Stomach (tissue), 9 donors: Measurements from ENCODE around the gene NCF4. TPM values are rescaled to one million over a fixed set of nuclear protein-coding genes. Genes with fewer than 3 reads are reported as not detected.
A peak's percentile ranks its signal among the peaks of the same experiment; 100 is the strongest.

ENCODE experiments used
- DNase-seq, 2 donors: peaks; one replicate each; pipeline versions ENCODE4 v3.0.0 to v3.0.0-alpha.2; 2013 to 2019
- H3K27ac ChIP-seq, 5 donors: fragments of 200-600 bp in 4 of 5; sonication (generic) in 4 of 5; one replicate each; pipeline ENCODE4 v1.5.1; 2013 to 2019; ENCODE audit warnings: mild to moderate bottlenecking in 1 of 5, moderate library complexity in 1 of 5
- H3K27me3 ChIP-seq, 3 donors: fragments of 200-600 bp; sonication (generic); one replicate each; pipeline ENCODE4 v1.5.1; 2017 to 2019; ENCODE audit warnings: mixed run types in 1 of 3
- H3K36me3 ChIP-seq, 4 donors: fragments of 200-600 bp; sonication (generic); 1 replicate in 3 of 4; 2 replicates in 1 of 4; pipeline ENCODE4 v1.5.1; 2016 to 2019
- H3K4me1 ChIP-seq, 4 donors: fragments of 200-600 bp; sonication (generic); one replicate each; pipeline ENCODE4 v1.5.1; 2016 to 2019
- H3K4me3 ChIP-seq, 4 donors: fragments of 200-600 bp; sonication (generic) in 3 of 4; one replicate each; pipeline ENCODE4 v1.5.1; 2016 to 2019; ENCODE audit warnings: mild to moderate bottlenecking in 1 of 4
- H3K9me3 ChIP-seq, 4 donors: fragments of 200-600 bp; sonication (generic); one replicate each; pipeline ENCODE4 v1.5.1; 2016 to 2019
- CTCF ChIP-seq, 7 experiments: fragments of 450-650 bp in 4 of 7; fragments of 200-600 bp in 3 of 7; sonication (generic) in 3 of 7; IDR thresholded peaks; one replicate each; pipeline ENCODE4 v1.5.1; 2016 to 2019; ENCODE audit warnings: antibody characterized with exemption in 7 of 7, control low read depth in 2 of 7, mild to moderate bottlenecking in 1 of 7
- EP300 ChIP-seq: sonication (generic); formaldehyde crosslinking; IDR thresholded peaks from one replicate; pipeline ENCODE4 v1.6.1; 2017; ENCODE audit warnings: antibody characterized with exemption
- POLR2A ChIP-seq, 4 donors: fragments of 450-650 bp; IDR thresholded peaks; one replicate each; pipeline ENCODE4 v1.6.1; 2016; ENCODE audit warnings: antibody characterized with exemption in 4 of 4, control low read depth in 2 of 4, mild to moderate bottlenecking in 1 of 4, moderate library complexity in 1 of 4
- POLR2AphosphoS5 ChIP-seq, 3 donors: sonication (generic); formaldehyde crosslinking; IDR thresholded peaks; one replicate each; pipeline ENCODE4 v1.6.1; 2016; ENCODE audit warnings: antibody characterized with exemption in 3 of 3
- WGBS, 5 donors: extraction: QIAGEN DNeasy Blood & Tissue Kit in 3 of 5; methylation state at CpG; one replicate each; pipeline versions ENCODE4 v1.1.5 to v1.1.7; 2013 to 2018; 5-methylcytosine and 5-hydroxymethylcytosine counted together
- intact Hi-C: fragments of 100-400 bp; cut with DNase I; formaldehyde crosslinking; loops from one replicate; pipeline ENCODE4 v1.15.1; 2023; ENCODE audit warnings: low total_unique reads
- polyA plus RNA-seq, 3 donors: library from polyadenylated mRNA; stranded (reverse); fragments of 200-250 nt; gene quantifications; one replicate each; pipeline ENCODE4 v1.2.3, GENCODE V29; 2013
- total RNA-seq, 5 donors: library from RNA; depleted of rRNA; stranded (reverse); fragments of >200 nt; gene quantifications; one replicate each; pipeline versions ENCODE4 v1.1.0 to v1.2.3, GENCODE V29; 2014 to 2016
- donor health status: healthy with polysubstance abuse.
- donor health status: Bipolar disorder and iron deficiency.
- donor health status: healthy.

The NCF4 gene
- total and polyA plus RNA-seq, 8 donors, result 5.0 to 32.1 (median 7.3) TPM; not detected in 1

- 69 to 80% (median 73%) methylated on average over 4 of the region's 4 CpGs for WGBS, 5 donors
- intact Hi-C loops, result no loop called here
- Histone ChIP-seq H3K27me3 (peaks cover 0 to 34% (median 0%) of the 10 kb centered on the region in 3 donors), H3K4me1 (no peaks in the 10 kb centered on the region), H3K4me3 (no peak overlapping the region), H3K27ac (no peak overlapping the region), H3K36me3 (no peaks in the 10 kb centered on the region), H3K9me3 (peaks cover 0 to 22% (median 19%) of the 10 kb centered on the region in 4 donors)
- TF ChIP-seq POLR2AphosphoS5 (IDR thresholded peaks at IDR 0.05), result no peak
- TF ChIP-seq EP300, result no peak
- TF ChIP-seq CTCF (IDR thresholded peaks at IDR 0.05), result no peak
- no peak for TF ChIP-seq POLR2A (IDR thresholded peaks at IDR 0.05)
- no peak for DNase-seq
Observed at GRCh38 chr22:36898690-36899089, 37.9 kb downstream of the NCF4 start.

GRCh38 chr22:36899498-36899897, 38.7 kb downstream of the NCF4 start:
- no peak for DNase-seq
- WGBS, 5 donors, result 66 to 83% (median 75%) methylated on average over 1 of the region's 1 CpG
- H3K4me3 ChIP-seq, result no peak overlapping the region
- TF ChIP-seq POLR2A (IDR thresholded peaks at IDR 0.05) (no peak), CTCF (IDR thresholded peaks at IDR 0.05) (no peak), POLR2AphosphoS5 (IDR thresholded peaks at IDR 0.05) (no peak), EP300 (no peak)
- no peaks in the 10 kb centered on the region for H3K4me1 ChIP-seq
- intact Hi-C loops, result no loop called here
- peaks cover 0 to 41% (median 0%) of the 10 kb centered on the region in 3 donors for H3K27me3 ChIP-seq
- peaks cover 0 to 22% (median 19%) of the 10 kb centered on the region in 4 donors for H3K9me3 ChIP-seq
- no peaks in the 10 kb centered on the region for H3K36me3 ChIP-seq
- H3K27ac ChIP-seq, result no peak overlapping the region

GRCh38 chr22:36900225-36900624, 39.4 kb downstream of the NCF4 start:
- Histone ChIP-seq H3K27me3 (peaks cover 0 to 48% (median 0%) of the 10 kb centered on the region in 3 donors), H3K9me3 (peaks cover 0 to 22% (median 18%) of the 10 kb centered on the region in 4 donors), H3K4me3 (no peak overlapping the region), H3K27ac (peak overlapping the region in 1 of 5 donors; percentile 50), H3K36me3 (no peaks in the 10 kb centered on the region), H3K4me1 (no peaks in the 10 kb centered on the region)
- no peak for DNase-seq
- intact Hi-C loops, result no loop called here
- WGBS, 5 donors, result 53 to 71% (median 64%) methylated on average over 2 of the region's 2 CpGs
- TF ChIP-seq EP300, result no peak
- no peak for TF ChIP-seq CTCF (IDR thresholded peaks at IDR 0.05)
- TF ChIP-seq POLR2A (IDR thresholded peaks at IDR 0.05), result no peak
- no peak for TF ChIP-seq POLR2AphosphoS5 (IDR thresholded peaks at IDR 0.05)

GRCh38 chr22:36900880-36901279, 40.1 kb downstream of the NCF4 start:
- WGBS, 5 donors, result 22 to 53% (median 32%) methylated on average over 4 of the region's 4 CpGs
- no peaks in the 10 kb centered on the region for H3K4me1 ChIP-seq
- TF ChIP-seq POLR2AphosphoS5 (IDR thresholded peaks at IDR 0.05) (no peak), POLR2A (IDR thresholded peaks at IDR 0.05) (no peak), EP300 (no peak), CTCF (IDR thresholded peaks at IDR 0.05) (no peak)
- intact Hi-C loops, result no loop called here
- H3K9me3 ChIP-seq, result peaks cover 0 to 15% (median 12%) of the 10 kb centered on the region in 4 donors
- peaks cover 0 to 54% (median 0%) of the 10 kb centered on the region in 3 donors for H3K27me3 ChIP-seq
- no peak for DNase-seq
- H3K27ac ChIP-seq, result peak overlapping the region in 2 of 5 donors; percentile 33 to 50
- no peaks in the 10 kb centered on the region for H3K36me3 ChIP-seq
- H3K4me3 ChIP-seq, result no peak overlapping the region
